HepG2 (cell line): ENCODE measurements around the gene LRRC45. TPM values are rescaled to one million over a fixed set of nuclear protein-coding genes. Genes with fewer than 3 reads are reported as not detected.
A peak's percentile ranks its signal among the peaks of the same experiment; 100 is the strongest.

Experiments used
- ATF4 ChIP-seq, 2 experiments: fragments of 450-650 bp in 1 of 2; sonication (generic) in 1 of 2; formaldehyde crosslinking; IDR thresholded peaks; 2 replicates each; pipeline versions ENCODE4 v1.5.0 to v1.8.0; 2020 to 2022; ENCODE audit warnings: mild to moderate bottlenecking in 1 of 2, missing genetic modification reagents in 1 of 2
- BCLAF1 ChIP-seq: fragments of 450-650 bp; IDR thresholded peaks from 2 replicates; pipeline ENCODE4 v1.6.1; 2017; ENCODE audit warnings: mild to moderate bottlenecking
- DRAP1 ChIP-seq: IDR thresholded peaks from 2 replicates; pipeline ENCODE4 v1.6.1; 2016; ENCODE audit warnings: missing genetic modification reagents, missing compliant biosample characterization
- HMG20A ChIP-seq: IDR thresholded peaks from 2 replicates; pipeline ENCODE4 v1.6.1; 2016; ENCODE audit warnings: borderline replicate concordance
- IRF2 ChIP-seq: IDR thresholded peaks from 2 replicates; pipeline ENCODE4 v1.6.1; 2018; ENCODE audit warnings: missing genetic modification reagents, missing compliant biosample characterization
- KAT8 ChIP-seq: IDR thresholded peaks from 2 replicates; pipeline ENCODE4 v1.6.1; 2016; ENCODE audit warnings: missing genetic modification reagents, missing compliant biosample characterization
- MXD3 ChIP-seq: IDR thresholded peaks from 2 replicates; pipeline ENCODE4 v1.6.1; 2016; ENCODE audit warnings: mild to moderate bottlenecking, missing biosample characterization, missing genetic modification reagents
- SAP130 ChIP-seq: IDR thresholded peaks from 2 replicates; pipeline ENCODE4 v1.6.1; 2016; ENCODE audit warnings: low read depth
- ZNF503 ChIP-seq: sonication (generic); formaldehyde crosslinking; IDR thresholded peaks from 2 replicates; pipeline ENCODE4 v1.4.0; 2020; ENCODE audit warnings: missing genetic modification reagents
- ZNF558 ChIP-seq: sonication (generic); formaldehyde crosslinking; IDR thresholded peaks from 2 replicates; pipeline ENCODE4 v1.9.0; 2022; ENCODE audit warnings: mild to moderate bottlenecking, missing genetic modification reagents, borderline replicate concordance
- ZNF652 ChIP-seq: IDR thresholded peaks from 2 replicates; pipeline ENCODE4 v1.6.1; 2016; ENCODE audit warnings: low read depth, borderline replicate concordance
- polyA plus RNA-seq, 8 experiments: library from polyadenylated mRNA; depleted of rRNA in 3 of 8; stranded (reverse) in 7 of 8; unstranded in 1 of 8; fragments of >200 nt; fragmentation: Illumina TruSeq in 4 of 8; extraction: Trizol in 4 of 8; gene quantifications; 2 replicates each; pipeline versions ENCODE4 v1.2.1 to v1.2.3, GENCODE V29; 2011 to 2016; ENCODE audit warnings: low read depth in 4 of 8, missing spikeins in 1 of 8, mixed read lengths in 1 of 8; ENCODE audit not compliant: insufficient read depth in 1 of 8
- total RNA-seq, 5 experiments: library from RNA; depleted of rRNA; stranded (reverse); fragments of >200 nt; fragmentation: Illumina TruSeq; extraction: Trizol; gene quantifications; 2 replicates each; pipeline ENCODE4 v1.2.3, GENCODE V29; 2016; ENCODE audit warnings: low read depth in 1 of 5
- TF ChIP-seq, protein P1 (sequence below): sonication (generic); formaldehyde crosslinking; IDR thresholded peaks from 2 replicates; pipeline ENCODE4 v1.9.0; 2021; ENCODE audit warnings: missing genetic modification reagents, mild to moderate bottlenecking, borderline replicate concordance
- TF ChIP-seq, protein P2 (sequence below): sonication (generic); formaldehyde crosslinking; IDR thresholded peaks from 2 replicates; pipeline ENCODE4 v1.5.1; 2020; ENCODE audit warnings: mild to moderate bottlenecking, missing genetic modification reagents, moderate library complexity
- TF ChIP-seq, protein P3 (sequence below): sonication (generic); formaldehyde crosslinking; IDR thresholded peaks from 2 replicates; pipeline ENCODE4 v1.4.0; 2020; ENCODE audit warnings: low read depth, mild to moderate bottlenecking, missing genetic modification reagents

The LRRC45 gene
- total and polyA plus RNA-seq, 2 of the 13 experiments (the other 11 are each of a cell fraction or from before 2014, with no cell fraction given), result 11.6 to 48.1 TPM

- no peak for TF ChIP-seq ATF4 (CRISPR knock-in tag; IDR thresholded peaks at IDR 0.05)
- no peak for TF ChIP-seq IRF2 (CRISPR knock-in tag)
- no peak for TF ChIP-seq BCLAF1
- TF ChIP-seq DRAP1 (CRISPR knock-in tag), result no peak; the same call in 1 of the 2 replicates
- TF ChIP-seq ZNF558 (CRISPR knock-in tag), result peak; percentile 56; the same call in 1 of the 2 replicates
- no peak for TF ChIP-seq ZNF652
- TF ChIP-seq, protein P1, sequence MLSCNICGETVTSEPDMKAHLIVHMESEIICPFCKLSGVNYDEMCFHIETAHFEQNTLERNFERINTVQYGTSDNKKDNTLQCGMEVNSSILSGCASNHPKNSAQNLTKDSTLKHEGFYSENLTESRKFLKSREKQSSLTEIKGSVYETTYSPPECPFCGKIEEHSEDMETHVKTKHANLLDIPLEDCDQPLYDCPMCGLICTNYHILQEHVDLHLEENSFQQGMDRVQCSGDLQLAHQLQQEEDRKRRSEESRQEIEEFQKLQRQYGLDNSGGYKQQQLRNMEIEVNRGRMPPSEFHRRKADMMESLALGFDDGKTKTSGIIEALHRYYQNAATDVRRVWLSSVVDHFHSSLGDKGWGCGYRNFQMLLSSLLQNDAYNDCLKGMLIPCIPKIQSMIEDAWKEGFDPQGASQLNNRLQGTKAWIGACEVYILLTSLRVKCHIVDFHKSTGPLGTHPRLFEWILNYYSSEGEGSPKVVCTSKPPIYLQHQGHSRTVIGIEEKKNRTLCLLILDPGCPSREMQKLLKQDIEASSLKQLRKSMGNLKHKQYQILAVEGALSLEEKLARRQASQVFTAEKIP (CRISPR knock-in tag), result no peak
- TF ChIP-seq, protein P2, sequence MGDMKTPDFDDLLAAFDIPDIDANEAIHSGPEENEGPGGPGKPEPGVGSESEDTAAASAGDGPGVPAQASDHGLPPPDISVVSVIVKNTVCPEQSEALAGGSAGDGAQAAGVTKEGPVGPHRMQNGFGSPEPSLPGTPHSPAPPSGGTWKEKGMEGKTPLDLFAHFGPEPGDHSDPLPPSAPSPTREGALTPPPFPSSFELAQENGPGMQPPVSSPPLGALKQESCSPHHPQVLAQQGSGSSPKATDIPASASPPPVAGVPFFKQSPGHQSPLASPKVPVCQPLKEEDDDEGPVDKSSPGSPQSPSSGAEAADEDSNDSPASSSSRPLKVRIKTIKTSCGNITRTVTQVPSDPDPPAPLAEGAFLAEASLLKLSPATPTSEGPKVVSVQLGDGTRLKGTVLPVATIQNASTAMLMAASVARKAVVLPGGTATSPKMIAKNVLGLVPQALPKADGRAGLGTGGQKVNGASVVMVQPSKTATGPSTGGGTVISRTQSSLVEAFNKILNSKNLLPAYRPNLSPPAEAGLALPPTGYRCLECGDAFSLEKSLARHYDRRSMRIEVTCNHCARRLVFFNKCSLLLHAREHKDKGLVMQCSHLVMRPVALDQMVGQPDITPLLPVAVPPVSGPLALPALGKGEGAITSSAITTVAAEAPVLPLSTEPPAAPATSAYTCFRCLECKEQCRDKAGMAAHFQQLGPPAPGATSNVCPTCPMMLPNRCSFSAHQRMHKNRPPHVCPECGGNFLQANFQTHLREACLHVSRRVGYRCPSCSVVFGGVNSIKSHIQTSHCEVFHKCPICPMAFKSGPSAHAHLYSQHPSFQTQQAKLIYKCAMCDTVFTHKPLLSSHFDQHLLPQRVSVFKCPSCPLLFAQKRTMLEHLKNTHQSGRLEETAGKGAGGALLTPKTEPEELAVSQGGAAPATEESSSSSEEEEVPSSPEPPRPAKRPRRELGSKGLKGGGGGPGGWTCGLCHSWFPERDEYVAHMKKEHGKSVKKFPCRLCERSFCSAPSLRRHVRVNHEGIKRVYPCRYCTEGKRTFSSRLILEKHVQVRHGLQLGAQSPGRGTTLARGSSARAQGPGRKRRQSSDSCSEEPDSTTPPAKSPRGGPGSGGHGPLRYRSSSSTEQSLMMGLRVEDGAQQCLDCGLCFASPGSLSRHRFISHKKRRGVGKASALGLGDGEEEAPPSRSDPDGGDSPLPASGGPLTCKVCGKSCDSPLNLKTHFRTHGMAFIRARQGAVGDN (CRISPR knock-in tag), result peak; percentile 48; the same call in 1 of the 2 replicates
- TF ChIP-seq HMG20A (CRISPR knock-in tag), result no peak
- peak; percentile 58; the same call in 1 of the 2 replicates for TF ChIP-seq MXD3 (CRISPR knock-in tag)
- TF ChIP-seq ZNF503, result no peak
- TF ChIP-seq, protein P3, sequence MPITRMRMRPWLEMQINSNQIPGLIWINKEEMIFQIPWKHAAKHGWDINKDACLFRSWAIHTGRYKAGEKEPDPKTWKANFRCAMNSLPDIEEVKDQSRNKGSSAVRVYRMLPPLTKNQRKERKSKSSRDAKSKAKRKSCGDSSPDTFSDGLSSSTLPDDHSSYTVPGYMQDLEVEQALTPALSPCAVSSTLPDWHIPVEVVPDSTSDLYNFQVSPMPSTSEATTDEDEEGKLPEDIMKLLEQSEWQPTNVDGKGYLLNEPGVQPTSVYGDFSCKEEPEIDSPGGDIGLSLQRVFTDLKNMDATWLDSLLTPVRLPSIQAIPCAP (CRISPR knock-in tag), result no peak
- no peak for TF ChIP-seq KAT8
- TF ChIP-seq SAP130 (CRISPR knock-in tag), result 0 out of 2 replicates have a peak, but pooled peaks have one; percentile 10
Observed at GRCh38 chr17:82018152-82018988, 4.7 kb upstream of the LRRC45 start (continued).
